Activated CD4-positive, alpha-beta T cell treated with anti-CD3 and anti-CD28 coated beads, Interleukin-2, amount 50 U/mL, for 16 hours (primary cell): Measurements from ENCODE around the gene AOAH.

ENCODE experiments used
- DNase-seq: peaks from one replicate; pipeline ENCODE4 v3.0.0-alpha.2; 2020

Gene AOAH

GRCh38 chr7:36690514-36691187, 33.6 kb downstream of the AOAH start:
- DNase-seq: no peak

GRCh38 chr7:36690041-36690440, 34.3 kb downstream of the AOAH start:
- DNase-seq: no peak

GRCh38 chr7:36686499-36686898, 37.8 kb downstream of the AOAH start:
- peak; percentile 82 for DNase-seq

- no peak for DNase-seq
Measured at GRCh38 chr7:36684954-36685353, 39.3 kb downstream of the AOAH start.

- peak; percentile 89 for DNase-seq
Measured at GRCh38 chr7:36683695-36684357, 40.5 kb downstream of the AOAH start.

- DNase-seq: no peak
Measured at GRCh38 chr7:36683111-36683510, 41.2 kb downstream of the AOAH start.

GRCh38 chr7:36682102-36682501, 42.2 kb downstream of the AOAH start:
- DNase-seq: no peak

GRCh38 chr7:36677769-36678437, 46.4 kb downstream of the AOAH start:
- peak; percentile 77 for DNase-seq

- DNase-seq: no peak
Measured at GRCh38 chr7:36673703-36674102, 50.6 kb downstream of the AOAH start.

- no peak for DNase-seq
Measured at GRCh38 chr7:36671432-36671829, 52.9 kb downstream of the AOAH start.

GRCh38 chr7:36670585-36671431, 53.5 kb downstream of the AOAH start:
- DNase-seq: peak; percentile 80

GRCh38 chr7:36668750-36669149, 55.5 kb downstream of the AOAH start:
- no peak for DNase-seq

GRCh38 chr7:36668080-36668479, 56.2 kb downstream of the AOAH start:
- no peak for DNase-seq

- DNase-seq: no peak
Measured at GRCh38 chr7:36667007-36667745, 57.1 kb downstream of the AOAH start.

- DNase-seq: no peak
Measured at GRCh38 chr7:36663481-36663880, 60.8 kb downstream of the AOAH start.

GRCh38 chr7:36661135-36661840, 63.0 kb downstream of the AOAH start:
- no peak for DNase-seq

GRCh38 chr7:36659638-36660341, 64.5 kb downstream of the AOAH start:
- no peak for DNase-seq

GRCh38 chr7:36659172-36659516, 65.2 kb downstream of the AOAH start:
- DNase-seq: no peak

GRCh38 chr7:36658335-36659171, 65.7 kb downstream of the AOAH start:
- DNase-seq: no peak

GRCh38 chr7:36657036-36657660, 67.1 kb downstream of the AOAH start:
- DNase-seq: no peak
